Spleen (tissue), 7 donors: ENCODE measurements around the gene NCBP3.

ENCODE experiments used
- POLR2A ChIP-seq, 3 donors: fragments of 450-650 bp; IDR thresholded peaks; one replicate each; pipeline ENCODE4 v1.5.1; 2017; ENCODE audit warnings: antibody characterized with exemption in 3 of 3, mild to moderate bottlenecking in 1 of 3
- TF ChIP-seq, protein P1 (sequence below), 11 experiments: fragments of 200-600 bp in 7 of 11; fragments of 450-650 bp in 4 of 11; sonication (generic) in 4 of 11; IDR thresholded peaks in 8 of 11; conservative IDR thresholded peaks in 3 of 11; 1 replicate in 7 of 11; 2 replicates in 4 of 11; pipeline versions ENCODE4 v1.4.0 to v1.8.0; 2016 to 2021; ENCODE audit warnings: antibody characterized with exemption in 11 of 11, inconsistent platforms in 4 of 11, mild to moderate bottlenecking in 1 of 11
- donor health status: DM: no; HTN: no; CAD: no; lungs with moderate emphysema.
- donor health status: DM: no; HTN: no; CAD: no.
- donor health status: DM: no; HTN: no; CAD: no.

DNA sequence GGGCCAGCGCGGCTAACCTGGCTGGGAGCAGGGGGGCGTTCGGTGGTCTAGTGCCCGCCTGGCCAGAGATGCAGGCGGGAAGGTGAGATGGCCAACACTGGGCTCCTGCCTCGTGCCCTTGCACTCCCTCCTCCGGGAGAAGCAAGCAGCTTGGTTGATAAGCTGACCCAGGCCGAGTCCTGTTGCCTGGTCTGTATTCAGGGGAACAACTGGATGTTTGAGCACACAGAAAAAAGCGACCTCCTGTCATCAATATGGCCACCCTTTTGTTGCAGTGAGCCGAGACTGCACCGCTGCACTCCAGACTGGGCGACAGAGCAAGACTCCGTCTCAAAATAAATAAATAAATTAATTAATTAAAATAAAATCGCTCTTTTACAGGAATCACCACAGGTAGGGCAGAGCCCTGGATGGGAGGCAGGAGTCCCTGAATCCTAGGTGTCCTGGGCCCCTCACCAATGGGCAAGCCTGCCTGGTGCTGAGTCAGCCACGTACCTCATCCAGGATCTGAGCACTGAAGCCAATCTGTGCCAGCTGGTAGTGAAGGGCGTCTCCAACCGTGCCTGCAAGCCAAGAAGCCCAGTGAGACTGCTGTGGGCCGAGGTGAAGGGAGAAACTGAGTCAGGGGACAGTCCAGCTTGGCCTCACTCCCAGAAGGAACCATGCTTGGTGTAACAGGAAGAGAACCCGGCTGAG lies 90.6 kb downstream of the NCBP3 start:
- TF ChIP-seq, protein P1, sequence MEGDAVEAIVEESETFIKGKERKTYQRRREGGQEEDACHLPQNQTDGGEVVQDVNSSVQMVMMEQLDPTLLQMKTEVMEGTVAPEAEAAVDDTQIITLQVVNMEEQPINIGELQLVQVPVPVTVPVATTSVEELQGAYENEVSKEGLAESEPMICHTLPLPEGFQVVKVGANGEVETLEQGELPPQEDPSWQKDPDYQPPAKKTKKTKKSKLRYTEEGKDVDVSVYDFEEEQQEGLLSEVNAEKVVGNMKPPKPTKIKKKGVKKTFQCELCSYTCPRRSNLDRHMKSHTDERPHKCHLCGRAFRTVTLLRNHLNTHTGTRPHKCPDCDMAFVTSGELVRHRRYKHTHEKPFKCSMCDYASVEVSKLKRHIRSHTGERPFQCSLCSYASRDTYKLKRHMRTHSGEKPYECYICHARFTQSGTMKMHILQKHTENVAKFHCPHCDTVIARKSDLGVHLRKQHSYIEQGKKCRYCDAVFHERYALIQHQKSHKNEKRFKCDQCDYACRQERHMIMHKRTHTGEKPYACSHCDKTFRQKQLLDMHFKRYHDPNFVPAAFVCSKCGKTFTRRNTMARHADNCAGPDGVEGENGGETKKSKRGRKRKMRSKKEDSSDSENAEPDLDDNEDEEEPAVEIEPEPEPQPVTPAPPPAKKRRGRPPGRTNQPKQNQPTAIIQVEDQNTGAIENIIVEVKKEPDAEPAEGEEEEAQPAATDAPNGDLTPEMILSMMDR (IDR thresholded peaks at IDR 0.05 in 8 of 11, conservative IDR thresholded peaks at IDR 0.05 in 3 of 11): no peak
- TF ChIP-seq POLR2A (IDR thresholded peaks at IDR 0.05): no peak
